Fibroblast of lung (primary cell): ENCODE results near the gene SPON2. TPM values are rescaled to one million over a fixed set of nuclear protein-coding genes. Genes with fewer than 3 reads are reported as not detected.

Experiments used
- DNase-seq, 2 donors: peaks; one replicate each; pipeline versions ENCODE4 v3.0.0 to v3.0.0-alpha.2; 2010; ENCODE audit warnings: low read depth in 2 of 2
- H2AFZ ChIP-seq: 2 replicates; pipeline ENCODE4 v1.5.1; 2012; ENCODE audit warnings: low read length, control low read depth, inconsistent platforms
- H3K27ac ChIP-seq: 2 replicates; pipeline ENCODE4 v1.5.1; 2011; ENCODE audit warnings: low read length, control low read depth; ENCODE audit not compliant: insufficient read depth
- H3K27me3 ChIP-seq: 2 replicates; pipeline ENCODE4 v1.5.1; 2011; ENCODE audit warnings: mild to moderate bottlenecking, low read length; ENCODE audit not compliant: control insufficient read depth, insufficient read depth
- H3K36me3 ChIP-seq: 2 replicates; pipeline ENCODE4 v1.5.1; 2011; ENCODE audit warnings: low read length; ENCODE audit not compliant: control insufficient read depth, insufficient read depth
- H3K4me1 ChIP-seq: 2 replicates; pipeline ENCODE4 v1.5.1; 2011; ENCODE audit warnings: low read length; ENCODE audit not compliant: control insufficient read depth, insufficient read depth; ENCODE audit errors: extremely low read depth
- H3K4me2 ChIP-seq: 2 replicates; pipeline ENCODE4 v1.5.1; 2011; ENCODE audit warnings: low read length, control low read depth; ENCODE audit not compliant: insufficient read depth; ENCODE audit errors: extremely low read depth
- H3K4me3 ChIP-seq, 4 experiments: fragments of 200-600 bp in 1 of 4; sonication (generic) in 1 of 4; replicated peaks in 1 of 4; 2 replicates each; pipeline ENCODE4 v1.5.1; 2011 to 2016; ENCODE audit warnings: low read length in 4 of 4, low read depth in 3 of 4, mild to moderate bottlenecking in 3 of 4, control low read depth in 2 of 4, inconsistent platforms in 1 of 4, mixed read lengths in 1 of 4; ENCODE audit not compliant: insufficient read depth in 1 of 4; ENCODE audit errors: control extremely low read depth in 1 of 4
- H3K79me2 ChIP-seq: 2 replicates; pipeline ENCODE4 v1.5.1; 2012; ENCODE audit warnings: mild to moderate bottlenecking, low read length, inconsistent platforms; ENCODE audit not compliant: control insufficient read depth, insufficient read depth
- H3K9ac ChIP-seq: 2 replicates; pipeline ENCODE4 v1.5.1; 2011; ENCODE audit warnings: mild to moderate bottlenecking, low read length, control low read depth; ENCODE audit not compliant: insufficient read depth
- H3K9me3 ChIP-seq: 2 replicates; pipeline ENCODE4 v1.5.1; 2012; ENCODE audit warnings: low read depth, low read length; ENCODE audit not compliant: control insufficient read depth, insufficient read depth
- H4K20me1 ChIP-seq: 2 replicates; pipeline ENCODE4 v1.5.1; 2011; ENCODE audit warnings: low read length; ENCODE audit not compliant: control insufficient read depth, insufficient read depth; ENCODE audit errors: extremely low read depth
- EZH2 ChIP-seq: IDR thresholded peaks from 2 replicates; pipeline ENCODE4 v1.5.1; 2012; ENCODE audit warnings: low read length, control low read depth, mild to moderate bottlenecking; ENCODE audit errors: missing control alignments
- polyA plus RNA-seq, 2 donors: library from polyadenylated mRNA; depleted of rRNA in 1 of 2; stranded (reverse) in 1 of 2; unstranded in 1 of 2; fragments of >200 nt; gene quantifications; 2 replicates each; pipeline ENCODE4 v1.2.1, GENCODE V29; 2011 to 2012; ENCODE audit warnings: missing spikeins in 1 of 2
- total RNA-seq: library from RNA; depleted of rRNA; stranded (reverse); fragments of >200 nt; gene quantifications from 2 replicates; pipeline ENCODE4 v1.2.1, GENCODE V29; 2014
- TF ChIP-seq, protein P1 (sequence below), 2 donors: IDR thresholded peaks in 1 of 2; conservative IDR thresholded peaks in 1 of 2; 1 replicate in 1 of 2; 2 replicates in 1 of 2; pipeline ENCODE4 v1.5.1; 2011 to 2012; ENCODE audit warnings: low read length in 2 of 2, control low read depth in 1 of 2, inconsistent platforms in 1 of 2, low read depth in 1 of 2, mild to moderate bottlenecking in 1 of 2

The SPON2 gene
- total and polyA plus RNA-seq, 2 donors (not counting 1 experiment from before 2014, with no cell fraction given), result 179 to 367 TPM

DNA sequence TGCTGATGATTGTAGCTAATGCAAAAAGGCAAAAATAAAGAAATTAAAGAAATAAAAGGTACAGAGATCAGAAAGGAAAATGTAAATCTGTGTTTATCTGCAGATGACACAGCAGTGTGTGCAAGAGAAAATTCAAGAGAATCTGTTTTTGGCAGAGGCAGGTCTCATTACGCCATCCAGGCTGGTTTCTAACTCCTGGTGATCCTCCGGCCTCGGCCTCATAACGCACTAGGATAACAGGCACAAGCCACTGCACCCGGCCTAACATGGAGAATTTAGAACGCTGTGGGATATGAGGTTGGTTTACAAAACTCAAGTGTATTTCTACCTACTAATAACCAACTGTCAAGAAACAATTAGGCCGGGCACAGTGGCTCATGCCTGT, 47.2 kb upstream of the SPON2 start:
- Histone ChIP-seq H3K36me3 (peaks cover 33% of the 10 kb centered on the region), H3K4me1 (peaks cover 6% of the 10 kb centered on the region), H3K79me2 (peaks cover 12% of the 10 kb centered on the region), H2AFZ (no peak overlapping the region), H3K9ac (no peak overlapping the region), H4K20me1 (peaks cover 2% of the 10 kb centered on the region), H3K4me3 (no peak overlapping the region), H3K9me3 (no peaks in the 10 kb centered on the region), H3K27ac (no peak overlapping the region), H3K27me3 (no peaks in the 10 kb centered on the region), H3K4me2 (no peak overlapping the region)
- peak in 1 of 2 donors; percentile 61 for DNase-seq
- TF ChIP-seq, protein P1, sequence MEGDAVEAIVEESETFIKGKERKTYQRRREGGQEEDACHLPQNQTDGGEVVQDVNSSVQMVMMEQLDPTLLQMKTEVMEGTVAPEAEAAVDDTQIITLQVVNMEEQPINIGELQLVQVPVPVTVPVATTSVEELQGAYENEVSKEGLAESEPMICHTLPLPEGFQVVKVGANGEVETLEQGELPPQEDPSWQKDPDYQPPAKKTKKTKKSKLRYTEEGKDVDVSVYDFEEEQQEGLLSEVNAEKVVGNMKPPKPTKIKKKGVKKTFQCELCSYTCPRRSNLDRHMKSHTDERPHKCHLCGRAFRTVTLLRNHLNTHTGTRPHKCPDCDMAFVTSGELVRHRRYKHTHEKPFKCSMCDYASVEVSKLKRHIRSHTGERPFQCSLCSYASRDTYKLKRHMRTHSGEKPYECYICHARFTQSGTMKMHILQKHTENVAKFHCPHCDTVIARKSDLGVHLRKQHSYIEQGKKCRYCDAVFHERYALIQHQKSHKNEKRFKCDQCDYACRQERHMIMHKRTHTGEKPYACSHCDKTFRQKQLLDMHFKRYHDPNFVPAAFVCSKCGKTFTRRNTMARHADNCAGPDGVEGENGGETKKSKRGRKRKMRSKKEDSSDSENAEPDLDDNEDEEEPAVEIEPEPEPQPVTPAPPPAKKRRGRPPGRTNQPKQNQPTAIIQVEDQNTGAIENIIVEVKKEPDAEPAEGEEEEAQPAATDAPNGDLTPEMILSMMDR (conservative IDR thresholded peaks at IDR 0.05 in 1 of 2, IDR thresholded peaks at IDR 0.05 in 1 of 2; ENCODE audit: low read depth in 1 of 2, low read length in 2 of 2), result no peak
- TF ChIP-seq EZH2, result no peak

GRCh38 chr4:1218634-1219565, 46.5 kb upstream of the SPON2 start:
- DNase-seq, result peak in 1 of 2 donors; percentile 50
- H3K4me2 ChIP-seq, result no peak overlapping the region
- H3K9ac ChIP-seq, result no peak overlapping the region
- peaks cover 2% of the 10 kb centered on the region for H4K20me1 ChIP-seq
- H3K79me2 ChIP-seq, result peaks cover 12% of the 10 kb centered on the region
- TF ChIP-seq EZH2, result no peak
- TF ChIP-seq, protein P1 (conservative IDR thresholded peaks at IDR 0.05 in 1 of 2, IDR thresholded peaks at IDR 0.05 in 1 of 2; ENCODE audit: low read depth in 1 of 2, low read length in 2 of 2), result no peak
- no peak overlapping the region for H3K4me3 ChIP-seq
- H3K4me1 ChIP-seq, result peaks cover 6% of the 10 kb centered on the region
- H3K9me3 ChIP-seq, result no peaks in the 10 kb centered on the region
- no peak overlapping the region for H3K27ac ChIP-seq
- H3K27me3 ChIP-seq, result no peaks in the 10 kb centered on the region
- H2AFZ ChIP-seq, result no peak overlapping the region
- peaks cover 33% of the 10 kb centered on the region for H3K36me3 ChIP-seq

GRCh38 chr4:1217366-1217765, 45.0 kb upstream of the SPON2 start:
- H3K27me3 ChIP-seq, result no peaks in the 10 kb centered on the region
- no peak overlapping the region for H2AFZ ChIP-seq
- H3K4me1 ChIP-seq, result peaks cover 8% of the 10 kb centered on the region
- peaks cover 43% of the 10 kb centered on the region for H3K36me3 ChIP-seq
- H4K20me1 ChIP-seq, result peaks cover 2% of the 10 kb centered on the region
- TF ChIP-seq, protein P1 (conservative IDR thresholded peaks at IDR 0.05 in 1 of 2, IDR thresholded peaks at IDR 0.05 in 1 of 2; ENCODE audit: low read depth in 1 of 2, low read length in 2 of 2), result no peak
- no peak for TF ChIP-seq EZH2
- no peak overlapping the region for H3K27ac ChIP-seq
- H3K9ac ChIP-seq, result no peak overlapping the region
- no peak for DNase-seq
- no peak overlapping the region for H3K4me2 ChIP-seq
- peaks cover 10% of the 10 kb centered on the region for H3K79me2 ChIP-seq
- no peaks in the 10 kb centered on the region for H3K9me3 ChIP-seq
- no peak overlapping the region for H3K4me3 ChIP-seq
